K562 (cell line): ENCODE data around the gene GRM5. TPM values are rescaled to one million over a fixed set of nuclear protein-coding genes. Genes with fewer than 3 reads are reported as not detected.

Source experiments
- ATAC-seq: fragments of 200-7000 bp; cut with Tn5 transposase; 3 replicates; pipeline ENCODE4 v1.9.1; 2020; ENCODE audit warnings: moderate library complexity
- BruUV-seq: library from RNA; stranded (reverse); fragments of 400-500 nt; replicated peaks from 2 replicates; lab custom pipeline; 2021; lab: Mats Ljungman, UMichigan
- CTCF ChIA-PET: fragments of 300-600 bp; formaldehyde crosslinking; extraction: SDS; loops from one replicate; lab custom pipeline; 2021; ENCODE audit warnings: low intra/inter-chr PET ratio; lab: Yijun Ruan, JAX
- POLR2A ChIA-PET: fragments of 300-600, 350-650 bp; sonication (Branson Sonifier 250); formaldehyde crosslinking; extraction: SDS; loops from one replicate; lab custom pipeline; 2021; ENCODE audit warnings: antibody characterized with exemption, inconsistent platforms; lab: Yijun Ruan, JAX
- DNase-seq, 4 experiments: peaks; one replicate each; pipeline versions ENCODE4 v3.0.0 to v3.0.0-alpha.2; 2011 to 2018; ENCODE audit warnings: low spot score in 3 of 4, mixed read lengths in 3 of 4; ENCODE audit errors: extremely low read depth in 1 of 4
- FAIRE-seq: peaks from 2 replicates; lab custom pipeline; 2011; peaks lifted over from hg19 to GRCh38; lab: Jason Lieb, UNC
- H2AFZ ChIP-seq: 2 replicates; pipeline ENCODE4 v1.6.0; 2011; ENCODE audit warnings: low read depth, low read length, control low read depth, inconsistent platforms
- H3K27ac ChIP-seq: fragments of 200-600 bp; 3 replicates; pipeline ENCODE4 v1.8.0; 2011; ENCODE audit warnings: low read depth, mild to moderate bottlenecking, control low read depth, inconsistent platforms, low read length, moderate library complexity, mixed read lengths; ENCODE audit errors: extremely low read depth
- H3K27me3 ChIP-seq, 2 experiments: fragments of 300-600 bp in 1 of 2; 2 replicates in 1 of 2; 3 replicates in 1 of 2; pipeline versions ENCODE4 v1.6.0 to v1.8.0; 2011; ENCODE audit warnings: inconsistent platforms in 2 of 2, low read length in 2 of 2, mild to moderate bottlenecking in 1 of 2, mixed read lengths in 1 of 2, moderate library complexity in 1 of 2; ENCODE audit not compliant: control insufficient read depth in 2 of 2, insufficient read depth in 2 of 2
- H3K36me3 ChIP-seq: fragments of 300-600 bp; 3 replicates; pipeline ENCODE4 v1.8.0; 2011; ENCODE audit warnings: mild to moderate bottlenecking, low read length, inconsistent platforms; ENCODE audit not compliant: control insufficient read depth, insufficient read depth
- H3K4me1 ChIP-seq, 2 experiments: fragments of 200-600 bp in 1 of 2; replicated peaks in 1 of 2; 2 replicates in 1 of 2; 3 replicates in 1 of 2; pipeline versions ENCODE4 v1.5.1 to v1.8.0; 2011; ENCODE audit warnings: inconsistent platforms in 2 of 2, low read length in 2 of 2, mild to moderate bottlenecking in 1 of 2, mixed read lengths in 1 of 2, moderate library complexity in 1 of 2; ENCODE audit not compliant: control insufficient read depth in 2 of 2, insufficient read depth in 2 of 2
- H3K4me2 ChIP-seq: 2 replicates; pipeline ENCODE4 v1.6.1; 2011; ENCODE audit warnings: low read length, control low read depth, inconsistent platforms, mixed read lengths; ENCODE audit not compliant: insufficient read depth
- H3K4me3 ChIP-seq: fragments of 200-600 bp; sonication (generic), shearing (Covaris generic); 2 replicates; pipeline ENCODE4 v1.5.1; 2016; ENCODE audit warnings: control low read depth, inconsistent platforms
- H3K79me2 ChIP-seq: fragments of 200-600 bp; 3 replicates; pipeline ENCODE4 v1.8.0; 2011; ENCODE audit warnings: low read length, inconsistent platforms; ENCODE audit not compliant: control insufficient read depth, insufficient read depth
- H3K9ac ChIP-seq, 2 experiments: 2 replicates each; pipeline versions ENCODE4 v1.6.0 to v1.6.1; 2011; ENCODE audit warnings: low read depth in 2 of 2, low read length in 2 of 2, control low read depth in 1 of 2, inconsistent platforms in 1 of 2, mild to moderate bottlenecking in 1 of 2, mixed read lengths in 1 of 2; ENCODE audit not compliant: insufficient read depth in 1 of 2
- H3K9me1 ChIP-seq: one replicate; pipeline ENCODE4 v1.6.0; 2011; ENCODE audit warnings: inconsistent platforms, mild to moderate bottlenecking, low read length, moderate library complexity; ENCODE audit not compliant: control insufficient read depth, insufficient read depth
- H3K9me3 ChIP-seq: replicated peaks from 2 replicates; pipeline ENCODE4 v1.5.1; 2011; ENCODE audit warnings: low read depth, low read length, inconsistent platforms; ENCODE audit not compliant: control insufficient read depth, insufficient read depth
- H4K20me1 ChIP-seq: replicated peaks from 2 replicates; pipeline ENCODE4 v1.6.1; 2011; ENCODE audit warnings: low read length, inconsistent platforms, mixed read lengths; ENCODE audit not compliant: control insufficient read depth, insufficient read depth
- CTBP1 ChIP-seq: fragments of 450-650 bp; IDR thresholded peaks from 2 replicates; pipeline ENCODE4 v1.6.1; 2016; ENCODE audit warnings: borderline replicate concordance
- ELK1 ChIP-seq: sonication (generic); formaldehyde crosslinking; IDR thresholded peaks from 2 replicates; pipeline ENCODE4 v1.8.1; 2022; ENCODE audit warnings: missing genetic modification reagents
- HOMEZ ChIP-seq: fragments of 250-450 bp; sonication (Bioruptor Pico); IDR thresholded peaks from 2 replicates; pipeline ENCODE4 v1.4.0; 2020; ENCODE audit warnings: mild to moderate bottlenecking, moderate library complexity
- LCOR ChIP-seq: sonication (generic); formaldehyde crosslinking; IDR thresholded peaks from 2 replicates; pipeline ENCODE4 v1.8.0; 2022; ENCODE audit warnings: mild to moderate bottlenecking, missing genetic modification reagents
- TBP ChIP-seq: optimal IDR thresholded peaks from 2 replicates; pipeline ENCODE3; 2011; ENCODE audit warnings: low read depth, low read length, improper control_type of control experiment
- ZBTB34 ChIP-seq: fragments of 250-450 bp; sonication (Bioruptor Pico); IDR thresholded peaks from 2 replicates; pipeline ENCODE4 v1.8.0; 2021; ENCODE audit warnings: mild to moderate bottlenecking, moderate library complexity
- WGBS: fragments of 100-300 bp; shearing (Covaris generic); methylation state at CpG from one replicate; pipeline ENCODE4 v1.1.6; 2016; ENCODE audit warnings: low coverage, mixed read lengths; ENCODE audit not compliant: insufficient coverage; ENCODE audit errors: missing lambda C conversion rate; 5-methylcytosine and 5-hydroxymethylcytosine counted together
- in situ Hi-C: fragments of 300-500 bp; cut with MboI; formaldehyde crosslinking; loops from 4 replicates; pipeline ENCODE4 v1.15.0; 2018; ENCODE audit warnings: inconsistent platforms, mixed read lengths
- intact Hi-C: fragments of 100-400 bp; cut with micrococcal nuclease; formaldehyde crosslinking; loops from 2 replicates; pipeline ENCODE4 v1.14.2; 2022
- polyA plus RNA-seq, 8 experiments: library from polyadenylated mRNA; depleted of rRNA in 4 of 8; stranded (reverse) in 5 of 8; unstranded in 3 of 8; fragments of >200 nt; fragmentation: Nextera tagmentation in 2 of 8; fragmentation: Illumina TruSeq in 1 of 8; extraction: Ambion mirVana in 2 of 8; extraction: Trizol in 1 of 8; gene quantifications; 2 replicates each; pipeline versions ENCODE4 v1.2.1 to v1.2.3, GENCODE V29; 2011 to 2014; ENCODE audit warnings: inconsistent platforms in 1 of 8, missing spikeins in 1 of 8
- total RNA-seq, 7 experiments: library from RNA; depleted of rRNA in 6 of 7; stranded (reverse); fragments of >200 nt in 6 of 7; fragmentation: Illumina TruSeq in 2 of 7; extraction: Trizol in 2 of 7; gene quantifications; 2 replicates each; pipeline versions ENCODE4 v1.2.1 to v1.2.3, GENCODE V29; 2011 to 2021; ENCODE audit warnings: low replicate concordance in 1 of 7
- TF ChIP-seq, protein P1 (sequence below): sonication (generic); formaldehyde crosslinking; IDR thresholded peaks from 2 replicates; pipeline ENCODE4 v1.8.0; 2022; ENCODE audit warnings: mild to moderate bottlenecking, missing genetic modification reagents
- TF ChIP-seq, protein P2 (sequence below), 2 experiments: fragments of 450-650 bp; IDR thresholded peaks; 2 replicates each; pipeline ENCODE4 v1.6.1; 2016; ENCODE audit warnings: mild to moderate bottlenecking in 2 of 2, borderline replicate concordance in 1 of 2, low read depth in 1 of 2, moderate library complexity in 1 of 2

Gene GRM5
- total and polyA plus RNA-seq, 9 of the 15 experiments (the other 6 are each of a cell fraction or from before 2014, with no cell fraction given) = not detected

- Histone ChIP-seq H3K27me3 (no peaks in the 10 kb centered on the region), H3K4me3 (no peak overlapping the region), H3K9me1 (no peaks in the 10 kb centered on the region), H3K27ac (no peak overlapping the region), H3K4me2 (no peak overlapping the region), H3K4me1 (no peaks in the 10 kb centered on the region), H4K20me1 (no peaks in the 10 kb centered on the region), H3K79me2 (no peaks in the 10 kb centered on the region), H3K9ac (no peak overlapping the region), H2AFZ (no peak overlapping the region), H3K9me3 (no peaks in the 10 kb centered on the region), H3K36me3 (no peaks in the 10 kb centered on the region)
- no TSS peak for BruUV-seq
- ChIA-PET POLR2A (no interaction called here), CTCF (no interaction called here)
- DNase-seq (no peak), FAIRE-seq (no peak), ATAC-seq (no peak)
- intact Hi-C loops (no loop called here), in situ Hi-C loops (no loop called here)
- 3% methylated on average over 5 of the region's 5 CpGs for WGBS
- no peak for TF ChIP-seq CTBP1
- no peak for TF ChIP-seq HOMEZ (CRISPR knock-in tag)
- TF ChIP-seq ELK1 (CRISPR knock-in tag) = no peak
- TF ChIP-seq, protein P1, sequence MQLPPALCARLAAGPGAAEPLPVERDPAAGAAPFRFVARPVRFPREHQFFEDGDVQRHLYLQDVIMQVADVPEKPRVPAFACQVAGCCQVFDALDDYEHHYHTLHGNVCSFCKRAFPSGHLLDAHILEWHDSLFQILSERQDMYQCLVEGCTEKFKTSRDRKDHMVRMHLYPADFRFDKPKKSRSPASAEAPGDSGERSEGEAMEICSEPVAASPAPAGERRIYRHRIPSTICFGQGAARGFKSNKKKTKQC (CRISPR knock-in tag) = no peak
- TF ChIP-seq TBP = no peak
- no peak for TF ChIP-seq ZBTB34 (CRISPR knock-in tag)
- TF ChIP-seq LCOR (CRISPR knock-in tag) = no peak
- TF ChIP-seq, protein P2, sequence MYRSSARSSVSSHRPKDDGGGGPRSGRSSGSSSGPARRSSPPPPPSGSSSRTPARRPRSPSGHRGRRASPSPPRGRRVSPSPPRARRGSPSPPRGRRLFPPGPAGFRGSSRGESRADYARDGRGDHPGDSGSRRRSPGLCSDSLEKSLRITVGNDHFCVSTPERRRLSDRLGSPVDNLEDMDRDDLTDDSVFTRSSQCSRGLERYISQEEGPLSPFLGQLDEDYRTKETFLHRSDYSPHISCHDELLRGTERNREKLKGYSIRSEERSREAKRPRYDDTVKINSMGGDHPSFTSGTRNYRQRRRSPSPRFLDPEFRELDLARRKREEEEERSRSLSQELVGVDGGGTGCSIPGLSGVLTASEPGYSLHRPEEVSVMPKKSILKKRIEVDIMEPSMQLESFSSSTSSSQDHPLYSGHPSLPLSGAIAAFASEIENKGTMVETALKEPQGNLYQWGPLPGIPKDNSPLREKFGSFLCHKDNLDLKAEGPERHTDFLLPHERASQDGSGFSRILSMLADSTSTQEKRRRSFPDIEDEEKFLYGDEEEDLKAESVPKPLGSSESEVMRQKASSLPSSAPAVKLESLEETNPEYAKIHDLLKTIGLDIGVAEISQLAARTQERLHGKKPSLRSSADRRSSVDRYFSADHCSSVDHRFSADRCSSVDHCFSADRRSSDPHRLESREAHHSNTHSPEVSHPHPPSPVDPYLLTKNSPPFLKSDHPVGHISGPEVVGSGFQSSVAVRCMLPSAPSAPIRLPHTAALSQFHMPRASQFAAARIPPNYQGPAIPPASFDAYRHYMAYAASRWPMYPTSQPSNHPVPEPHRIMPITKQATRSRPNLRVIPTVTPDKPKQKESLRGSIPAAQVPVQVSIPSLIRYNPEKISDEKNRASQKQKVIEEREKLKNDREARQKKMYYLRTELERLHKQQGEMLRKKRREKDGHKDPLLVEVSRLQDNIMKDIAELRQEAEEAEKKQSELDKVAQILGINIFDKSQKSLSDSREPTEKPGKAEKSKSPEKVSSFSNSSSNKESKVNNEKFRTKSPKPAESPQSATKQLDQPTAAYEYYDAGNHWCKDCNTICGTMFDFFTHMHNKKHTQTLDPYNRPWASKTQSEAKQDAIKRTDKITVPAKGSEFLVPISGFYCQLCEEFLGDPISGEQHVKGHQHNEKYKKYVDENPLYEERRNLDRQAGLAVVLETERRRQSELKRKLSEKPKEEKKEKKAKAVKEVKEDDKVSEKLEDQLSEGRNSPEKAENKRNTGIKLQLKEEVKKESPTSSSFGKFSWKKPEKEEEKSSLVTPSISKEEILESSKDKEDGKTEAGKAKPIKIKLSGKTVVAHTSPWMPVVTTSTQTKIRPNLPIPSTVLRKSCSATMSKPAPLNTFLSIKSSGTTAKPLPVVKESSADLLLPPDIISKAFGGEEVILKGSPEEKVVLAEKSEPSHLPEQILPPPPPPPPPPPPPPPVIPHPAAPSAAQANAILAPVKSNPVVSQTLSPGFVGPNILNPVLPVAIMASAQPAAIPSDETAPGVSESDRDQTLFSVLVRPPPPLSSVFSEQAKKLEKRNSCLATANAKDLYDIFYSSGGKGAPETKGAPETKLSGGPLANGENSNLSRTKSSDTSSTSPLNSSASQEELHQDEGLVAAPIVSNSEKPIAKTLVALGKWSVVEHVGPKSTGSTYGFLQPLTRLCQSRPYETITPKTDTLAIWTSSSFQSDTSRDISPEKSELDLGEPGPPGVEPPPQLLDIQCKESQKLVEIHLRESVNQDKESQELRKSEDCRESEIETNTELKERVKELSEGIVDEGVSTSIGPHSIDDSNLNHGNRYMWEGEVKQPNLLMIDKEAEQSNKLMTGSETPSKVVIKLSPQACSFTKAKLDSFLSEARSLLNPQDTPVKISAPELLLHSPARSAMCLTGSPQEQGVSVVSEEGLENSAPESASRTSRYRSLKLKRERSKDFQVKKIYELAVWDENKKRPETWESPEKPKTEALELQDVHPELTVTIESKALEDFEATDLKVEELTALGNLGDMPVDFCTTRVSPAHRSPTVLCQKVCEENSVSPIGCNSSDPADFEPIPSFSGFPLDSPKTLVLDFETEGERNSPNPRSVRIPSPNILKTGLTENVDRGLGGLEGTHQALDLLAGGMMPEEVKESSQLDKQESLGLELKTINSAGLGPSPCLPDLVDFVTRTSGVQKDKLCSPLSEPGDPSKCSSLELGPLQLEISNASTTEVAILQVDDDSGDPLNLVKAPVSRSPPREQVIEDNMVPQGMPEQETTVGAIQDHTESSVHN (IDR thresholded peaks at IDR 0.05; ENCODE audit: borderline replicate concordance in 1 of 2, low read depth in 1 of 2) = no peak
Measured at GRCh38 chr11:88618327-88619070, 447.3 kb downstream of the GRM5 start.
